Measurements from ENCODE around the gene LRP4.

The LRP4 gene

GRCh38 chr11:46886211-46886610, 32.1 kb downstream of the LRP4 start:
- no peak for TF ChIP-seq CTCF (IDR thresholded peaks at IDR 0.05; ENCODE audit: low read depth, low read length)
- peaks cover 43% of the 10 kb centered on the region for H3K36me3 ChIP-seq

GRCh38 chr11:46879056-46879585, 39.2 kb downstream of the LRP4 start:
- no peak for TF ChIP-seq CTCF (IDR thresholded peaks at IDR 0.05; ENCODE audit: low read depth, low read length)

More at GRCh38 chr11:46886211-46886610, 32.1 kb downstream of the LRP4 start:
- H3K9me3 ChIP-seq (ENCODE audit: severe bottlenecking): no peaks in the 10 kb centered on the region
- DNase-seq: no peak
- H3K27ac ChIP-seq: no peak overlapping the region
- H3K27me3 ChIP-seq (ENCODE audit: insufficient read depth, low read depth, severe bottlenecking): no peaks in the 10 kb centered on the region
- no peak overlapping the region for H3K4me3 ChIP-seq (ENCODE audit: low read depth, low read length)

GRCh38 chr11:46877580-46877979, 40.8 kb downstream of the LRP4 start:
- no peaks in the 10 kb centered on the region for H3K9me3 ChIP-seq (ENCODE audit: severe bottlenecking)
- H3K27me3 ChIP-seq (ENCODE audit: insufficient read depth, low read depth, severe bottlenecking): no peaks in the 10 kb centered on the region
- DNase-seq: no peak

More at GRCh38 chr11:46879056-46879585, 39.2 kb downstream of the LRP4 start:
- Histone ChIP-seq H3K27me3 (ENCODE audit: insufficient read depth, low read depth, severe bottlenecking) (no peaks in the 10 kb centered on the region), H3K27ac (no peak overlapping the region), H3K4me3 (ENCODE audit: low read depth, low read length) (no peak overlapping the region), H3K36me3 (peaks cover 60% of the 10 kb centered on the region), H3K9me3 (ENCODE audit: severe bottlenecking) (no peaks in the 10 kb centered on the region)
- no peak for DNase-seq

GRCh38 chr11:46876471-46876870, 41.9 kb downstream of the LRP4 start:
- no peak overlapping the region for H3K27ac ChIP-seq
- peaks cover 73% of the 10 kb centered on the region for H3K36me3 ChIP-seq
- TF ChIP-seq CTCF (IDR thresholded peaks at IDR 0.05; ENCODE audit: low read depth, low read length): no peak
- DNase-seq: no peak
- no peaks in the 10 kb centered on the region for H3K27me3 ChIP-seq (ENCODE audit: insufficient read depth, low read depth, severe bottlenecking)
- H3K9me3 ChIP-seq (ENCODE audit: severe bottlenecking): no peaks in the 10 kb centered on the region
- no peak overlapping the region for H3K4me3 ChIP-seq (ENCODE audit: low read depth, low read length)

More at GRCh38 chr11:46877580-46877979, 40.8 kb downstream of the LRP4 start:
- peaks cover 68% of the 10 kb centered on the region for H3K36me3 ChIP-seq
- no peak overlapping the region for H3K4me3 ChIP-seq (ENCODE audit: low read depth, low read length)
- TF ChIP-seq CTCF (IDR thresholded peaks at IDR 0.05; ENCODE audit: low read depth, low read length): no peak
- no peak overlapping the region for H3K27ac ChIP-seq

GRCh38 chr11:46874586-46874985, 43.8 kb downstream of the LRP4 start:
- Histone ChIP-seq H3K36me3 (peaks cover 85% of the 10 kb centered on the region), H3K9me3 (ENCODE audit: severe bottlenecking) (no peaks in the 10 kb centered on the region), H3K27me3 (ENCODE audit: insufficient read depth, low read depth, severe bottlenecking) (no peaks in the 10 kb centered on the region), H3K27ac (no peak overlapping the region), H3K4me3 (ENCODE audit: low read depth, low read length) (no peak overlapping the region)
- no peak for DNase-seq
- TF ChIP-seq CTCF (IDR thresholded peaks at IDR 0.05; ENCODE audit: low read depth, low read length): no peak

GRCh38 chr11:46868912-46869311, 49.4 kb downstream of the LRP4 start:
- no peak for DNase-seq
- H3K27me3 ChIP-seq (ENCODE audit: insufficient read depth, low read depth, severe bottlenecking): no peaks in the 10 kb centered on the region
- peaks cover 76% of the 10 kb centered on the region for H3K36me3 ChIP-seq
- H3K27ac ChIP-seq: no peak overlapping the region
- H3K4me3 ChIP-seq (ENCODE audit: low read depth, low read length): no peak overlapping the region
- no peak for TF ChIP-seq CTCF (IDR thresholded peaks at IDR 0.05; ENCODE audit: low read depth, low read length)
- no peaks in the 10 kb centered on the region for H3K9me3 ChIP-seq (ENCODE audit: severe bottlenecking)

All from WERI-Rb-1 (cell line).